Ishikawa (cell line): ENCODE results near the gene SRPK2.

Source experiments
- CEBPB ChIP-seq: IDR thresholded peaks from 2 replicates; pipeline ENCODE4 v1.6.1; 2012
- EGR1 ChIP-seq: IDR thresholded peaks from 2 replicates; pipeline ENCODE4 v1.6.1; 2012
- MAX ChIP-seq: IDR thresholded peaks from 2 replicates; pipeline ENCODE4 v1.6.1; 2012
- NFIC ChIP-seq: IDR thresholded peaks from 2 replicates; pipeline ENCODE4 v1.6.1; 2012
- REST ChIP-seq: IDR thresholded peaks from 2 replicates; pipeline ENCODE4 v1.6.1; 2012; ENCODE audit warnings: low read depth, mild to moderate bottlenecking
- TAF1 ChIP-seq: IDR thresholded peaks from 2 replicates; pipeline ENCODE4 v1.6.1; 2012; ENCODE audit warnings: low read depth, mild to moderate bottlenecking

GRCh38 chr7:105185290-105186010 is 203.3 kb downstream of the SRPK2 start:
- no peak for TF ChIP-seq MAX
- no peak for TF ChIP-seq CEBPB
- no peak for TF ChIP-seq REST
- no peak for TF ChIP-seq NFIC
- no peak for TF ChIP-seq TAF1
- TF ChIP-seq EGR1 = no peak
